ENCODE data around the gene USP3. TPM values are rescaled to one million over a fixed set of nuclear protein-coding genes. Genes with fewer than 3 reads are reported as not detected.

The USP3 gene
- polyA plus RNA-seq, 1 of the 3 experiments (the other 2 are of a cell fraction): 9.3 TPM

DNA sequence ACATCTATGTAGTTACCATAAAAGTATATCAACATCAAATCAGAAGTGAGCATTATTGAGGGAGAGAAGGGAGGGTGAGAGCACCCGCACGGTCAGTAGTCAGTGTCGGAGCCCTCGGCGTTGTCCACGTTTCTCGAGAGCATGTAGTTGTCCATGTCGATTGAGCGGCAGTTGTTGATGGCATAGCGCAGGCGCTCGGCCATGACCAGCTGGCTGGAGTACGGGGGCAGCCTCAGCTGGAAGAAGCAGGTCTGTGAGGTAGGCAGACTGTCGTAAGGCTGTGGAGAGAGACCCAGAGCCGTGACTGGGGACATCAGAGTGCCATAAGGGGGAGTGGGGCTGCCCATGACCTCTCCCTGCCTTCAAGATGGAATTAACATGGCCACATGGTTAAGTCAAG is 104.6 kb downstream of the USP3 start:
- WGBS (ENCODE audit: low lambda C conversion rate): 92% methylated on average over 15 of the region's 15 CpGs
- Histone ChIP-seq H3K9me3 (no peaks in the 10 kb centered on the region), H3K27ac (ENCODE audit: low read depth in 2 of 2, low read length in 1 of 2) (no peak overlapping the region), H3K4me1 (ENCODE audit: control insufficient read depth in 1 of 2, insufficient read depth in 2 of 2, low read depth in 1 of 2, low read length in 1 of 2) (peaks cover 10 to 20% of the 10 kb centered on the region in 2 experiments), H3K27me3 (ENCODE audit: insufficient read depth) (no peaks in the 10 kb centered on the region), H4K20me1 (ENCODE audit: insufficient read depth) (no peaks in the 10 kb centered on the region), H2AFZ (ENCODE audit: low read depth) (no peak overlapping the region), H3F3A (replicated peaks; ENCODE audit: insufficient read depth) (peaks cover 18% of the 10 kb centered on the region), H3K4me2 (no peak overlapping the region), H3K36me3 (replicated peaks in 1 of 2; ENCODE audit: control insufficient read depth in 1 of 2, insufficient read depth in 2 of 2, low read length in 1 of 2) (peaks cover 12 to 27% of the 10 kb centered on the region in 2 experiments), H3K9me2 (no peaks in the 10 kb centered on the region), H3K4me3 (ENCODE audit: low read depth in 2 of 2, low read length in 1 of 2) (no peak overlapping the region), H3K9ac (no peak overlapping the region), H3K79me2 (ENCODE audit: insufficient read depth) (no peaks in the 10 kb centered on the region)
- POLR2A ChIA-PET: no interaction called here
- no peak for TF ChIP-seq TEAD4 (IDR thresholded peaks at IDR 0.05; ENCODE audit: borderline replicate concordance, insufficient read depth)
- no peak for TF ChIP-seq SMC3 (IDR thresholded peaks at IDR 0.05; ENCODE audit: low read depth, low read length)
- TF ChIP-seq FOSL2 (IDR thresholded peaks at IDR 0.05; ENCODE audit: borderline replicate concordance, low read depth): no peak
- TF ChIP-seq CHD2 (IDR thresholded peaks at IDR 0.05; ENCODE audit: low read length, partially characterized antibody): no peak
- TF ChIP-seq, protein P1, sequence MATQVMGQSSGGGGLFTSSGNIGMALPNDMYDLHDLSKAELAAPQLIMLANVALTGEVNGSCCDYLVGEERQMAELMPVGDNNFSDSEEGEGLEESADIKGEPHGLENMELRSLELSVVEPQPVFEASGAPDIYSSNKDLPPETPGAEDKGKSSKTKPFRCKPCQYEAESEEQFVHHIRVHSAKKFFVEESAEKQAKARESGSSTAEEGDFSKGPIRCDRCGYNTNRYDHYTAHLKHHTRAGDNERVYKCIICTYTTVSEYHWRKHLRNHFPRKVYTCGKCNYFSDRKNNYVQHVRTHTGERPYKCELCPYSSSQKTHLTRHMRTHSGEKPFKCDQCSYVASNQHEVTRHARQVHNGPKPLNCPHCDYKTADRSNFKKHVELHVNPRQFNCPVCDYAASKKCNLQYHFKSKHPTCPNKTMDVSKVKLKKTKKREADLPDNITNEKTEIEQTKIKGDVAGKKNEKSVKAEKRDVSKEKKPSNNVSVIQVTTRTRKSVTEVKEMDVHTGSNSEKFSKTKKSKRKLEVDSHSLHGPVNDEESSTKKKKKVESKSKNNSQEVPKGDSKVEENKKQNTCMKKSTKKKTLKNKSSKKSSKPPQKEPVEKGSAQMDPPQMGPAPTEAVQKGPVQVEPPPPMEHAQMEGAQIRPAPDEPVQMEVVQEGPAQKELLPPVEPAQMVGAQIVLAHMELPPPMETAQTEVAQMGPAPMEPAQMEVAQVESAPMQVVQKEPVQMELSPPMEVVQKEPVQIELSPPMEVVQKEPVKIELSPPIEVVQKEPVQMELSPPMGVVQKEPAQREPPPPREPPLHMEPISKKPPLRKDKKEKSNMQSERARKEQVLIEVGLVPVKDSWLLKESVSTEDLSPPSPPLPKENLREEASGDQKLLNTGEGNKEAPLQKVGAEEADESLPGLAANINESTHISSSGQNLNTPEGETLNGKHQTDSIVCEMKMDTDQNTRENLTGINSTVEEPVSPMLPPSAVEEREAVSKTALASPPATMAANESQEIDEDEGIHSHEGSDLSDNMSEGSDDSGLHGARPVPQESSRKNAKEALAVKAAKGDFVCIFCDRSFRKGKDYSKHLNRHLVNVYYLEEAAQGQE (IDR thresholded peaks at IDR 0.05; ENCODE audit: low read depth, low read length): no peak
- no peak for TF ChIP-seq TCF12 (IDR thresholded peaks at IDR 0.05)
- TF ChIP-seq, protein P2, sequence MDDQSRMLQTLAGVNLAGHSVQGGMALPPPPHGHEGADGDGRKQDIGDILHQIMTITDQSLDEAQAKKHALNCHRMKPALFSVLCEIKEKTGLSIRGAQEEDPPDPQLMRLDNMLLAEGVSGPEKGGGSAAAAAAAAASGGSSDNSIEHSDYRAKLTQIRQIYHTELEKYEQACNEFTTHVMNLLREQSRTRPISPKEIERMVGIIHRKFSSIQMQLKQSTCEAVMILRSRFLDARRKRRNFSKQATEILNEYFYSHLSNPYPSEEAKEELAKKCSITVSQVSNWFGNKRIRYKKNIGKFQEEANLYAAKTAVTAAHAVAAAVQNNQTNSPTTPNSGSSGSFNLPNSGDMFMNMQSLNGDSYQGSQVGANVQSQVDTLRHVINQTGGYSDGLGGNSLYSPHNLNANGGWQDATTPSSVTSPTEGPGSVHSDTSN (IDR thresholded peaks at IDR 0.05): no peak
- TF ChIP-seq, protein P3, sequence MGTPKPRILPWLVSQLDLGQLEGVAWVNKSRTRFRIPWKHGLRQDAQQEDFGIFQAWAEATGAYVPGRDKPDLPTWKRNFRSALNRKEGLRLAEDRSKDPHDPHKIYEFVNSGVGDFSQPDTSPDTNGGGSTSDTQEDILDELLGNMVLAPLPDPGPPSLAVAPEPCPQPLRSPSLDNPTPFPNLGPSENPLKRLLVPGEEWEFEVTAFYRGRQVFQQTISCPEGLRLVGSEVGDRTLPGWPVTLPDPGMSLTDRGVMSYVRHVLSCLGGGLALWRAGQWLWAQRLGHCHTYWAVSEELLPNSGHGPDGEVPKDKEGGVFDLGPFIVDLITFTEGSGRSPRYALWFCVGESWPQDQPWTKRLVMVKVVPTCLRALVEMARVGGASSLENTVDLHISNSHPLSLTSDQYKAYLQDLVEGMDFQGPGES (IDR thresholded peaks at IDR 0.05; ENCODE audit: low read depth, low read length): no peak
- TF ChIP-seq FOXM1 (IDR thresholded peaks at IDR 0.05; ENCODE audit: low read depth): no peak
- TF ChIP-seq, protein P4, sequence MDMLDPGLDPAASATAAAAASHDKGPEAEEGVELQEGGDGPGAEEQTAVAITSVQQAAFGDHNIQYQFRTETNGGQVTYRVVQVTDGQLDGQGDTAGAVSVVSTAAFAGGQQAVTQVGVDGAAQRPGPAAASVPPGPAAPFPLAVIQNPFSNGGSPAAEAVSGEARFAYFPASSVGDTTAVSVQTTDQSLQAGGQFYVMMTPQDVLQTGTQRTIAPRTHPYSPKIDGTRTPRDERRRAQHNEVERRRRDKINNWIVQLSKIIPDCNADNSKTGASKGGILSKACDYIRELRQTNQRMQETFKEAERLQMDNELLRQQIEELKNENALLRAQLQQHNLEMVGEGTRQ (IDR thresholded peaks at IDR 0.05; ENCODE audit: borderline replicate concordance, low read depth, low read length): no peak
- no peak for TF ChIP-seq GATA2 (CRISPR knock-in tag; IDR thresholded peaks at IDR 0.05)
- TF ChIP-seq, protein P5, sequence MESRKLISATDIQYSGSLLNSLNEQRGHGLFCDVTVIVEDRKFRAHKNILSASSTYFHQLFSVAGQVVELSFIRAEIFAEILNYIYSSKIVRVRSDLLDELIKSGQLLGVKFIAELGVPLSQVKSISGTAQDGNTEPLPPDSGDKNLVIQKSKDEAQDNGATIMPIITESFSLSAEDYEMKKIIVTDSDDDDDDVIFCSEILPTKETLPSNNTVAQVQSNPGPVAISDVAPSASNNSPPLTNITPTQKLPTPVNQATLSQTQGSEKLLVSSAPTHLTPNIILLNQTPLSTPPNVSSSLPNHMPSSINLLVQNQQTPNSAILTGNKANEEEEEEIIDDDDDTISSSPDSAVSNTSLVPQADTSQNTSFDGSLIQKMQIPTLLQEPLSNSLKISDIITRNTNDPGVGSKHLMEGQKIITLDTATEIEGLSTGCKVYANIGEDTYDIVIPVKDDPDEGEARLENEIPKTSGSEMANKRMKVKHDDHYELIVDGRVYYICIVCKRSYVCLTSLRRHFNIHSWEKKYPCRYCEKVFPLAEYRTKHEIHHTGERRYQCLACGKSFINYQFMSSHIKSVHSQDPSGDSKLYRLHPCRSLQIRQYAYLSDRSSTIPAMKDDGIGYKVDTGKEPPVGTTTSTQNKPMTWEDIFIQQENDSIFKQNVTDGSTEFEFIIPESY (IDR thresholded peaks at IDR 0.05; ENCODE audit: borderline replicate concordance, low read depth): no peak
- TF ChIP-seq GABPA (IDR thresholded peaks at IDR 0.05; ENCODE audit: low read depth): no peak
- no peak for TF ChIP-seq POLR2AphosphoS5 (IDR thresholded peaks at IDR 0.05; ENCODE audit: low read depth, low read length)
- TF ChIP-seq MEF2A (IDR thresholded peaks at IDR 0.05; ENCODE audit: borderline replicate concordance, low read depth): no peak
- no peak for TF ChIP-seq MXI1 (IDR thresholded peaks at IDR 0.05; ENCODE audit: low read depth, low read length)
- TF ChIP-seq JUND (IDR thresholded peaks at IDR 0.05): no peak
- TF ChIP-seq, protein P6, sequence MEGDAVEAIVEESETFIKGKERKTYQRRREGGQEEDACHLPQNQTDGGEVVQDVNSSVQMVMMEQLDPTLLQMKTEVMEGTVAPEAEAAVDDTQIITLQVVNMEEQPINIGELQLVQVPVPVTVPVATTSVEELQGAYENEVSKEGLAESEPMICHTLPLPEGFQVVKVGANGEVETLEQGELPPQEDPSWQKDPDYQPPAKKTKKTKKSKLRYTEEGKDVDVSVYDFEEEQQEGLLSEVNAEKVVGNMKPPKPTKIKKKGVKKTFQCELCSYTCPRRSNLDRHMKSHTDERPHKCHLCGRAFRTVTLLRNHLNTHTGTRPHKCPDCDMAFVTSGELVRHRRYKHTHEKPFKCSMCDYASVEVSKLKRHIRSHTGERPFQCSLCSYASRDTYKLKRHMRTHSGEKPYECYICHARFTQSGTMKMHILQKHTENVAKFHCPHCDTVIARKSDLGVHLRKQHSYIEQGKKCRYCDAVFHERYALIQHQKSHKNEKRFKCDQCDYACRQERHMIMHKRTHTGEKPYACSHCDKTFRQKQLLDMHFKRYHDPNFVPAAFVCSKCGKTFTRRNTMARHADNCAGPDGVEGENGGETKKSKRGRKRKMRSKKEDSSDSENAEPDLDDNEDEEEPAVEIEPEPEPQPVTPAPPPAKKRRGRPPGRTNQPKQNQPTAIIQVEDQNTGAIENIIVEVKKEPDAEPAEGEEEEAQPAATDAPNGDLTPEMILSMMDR (IDR thresholded peaks at IDR 0.05): no peak
- no peak for DNase-seq
- CTCF ChIA-PET: interaction anchor here (0.6 to 8.9 kb wide), 12 partner anchors 8 to 460 kb away, joined by 3 to 84 read pairs (median 5); partner anchors contain the start of gene FBXL22

All from SK-N-SH (cell line).